Lung (tissue), 12 donors: ENCODE data around the gene ARID1B. TPM values are rescaled to one million over a fixed set of nuclear protein-coding genes. Genes with fewer than 3 reads are reported as not detected.

ENCODE experiments used
- ATAC-seq: fragments of 200-7000 bp; cut with Tn5 transposase; one replicate; pipeline ENCODE4 v1.9.1; 2020; ENCODE audit warnings: moderate number of reproducible peaks; ENCODE audit not compliant: insufficient read depth, low FRiP score
- DNase-seq, 3 donors: peaks; one replicate each; pipeline ENCODE4 v3.0.0-alpha.2; 2013 to 2017
- H3K27ac ChIP-seq, 2 donors: one replicate each; pipeline ENCODE4 v1.5.1; 2013; ENCODE audit warnings: mild to moderate bottlenecking in 2 of 2, moderate library complexity in 2 of 2, control low read depth in 1 of 2, inconsistent platforms in 1 of 2, low read depth in 1 of 2, low read length in 1 of 2
- H3K27me3 ChIP-seq, 3 donors: one replicate each; pipeline ENCODE4 v1.5.1; 2013; ENCODE audit warnings: low read length in 2 of 3; ENCODE audit not compliant: control insufficient read depth in 3 of 3, insufficient read depth in 3 of 3
- H3K36me3 ChIP-seq, 4 donors: one replicate each; pipeline ENCODE4 v1.5.1; 2013; ENCODE audit warnings: low read length in 4 of 4, mild to moderate bottlenecking in 1 of 4, moderate library complexity in 1 of 4; ENCODE audit not compliant: control insufficient read depth in 4 of 4, insufficient read depth in 4 of 4
- H3K4me1 ChIP-seq, 5 donors: one replicate each; pipeline ENCODE4 v1.5.1; 2013; ENCODE audit warnings: low read length in 5 of 5, mild to moderate bottlenecking in 2 of 5, moderate library complexity in 1 of 5; ENCODE audit not compliant: control insufficient read depth in 5 of 5, insufficient read depth in 5 of 5
- H3K4me3 ChIP-seq: one replicate; pipeline ENCODE4 v1.5.1; 2013; ENCODE audit warnings: mild to moderate bottlenecking, control low read depth, moderate library complexity
- H3K9ac ChIP-seq, 2 donors: one replicate each; pipeline ENCODE4 v1.5.1; 2013; ENCODE audit warnings: low read length in 2 of 2, control low read depth in 1 of 2; ENCODE audit not compliant: insufficient read depth in 1 of 2
- H3K9me3 ChIP-seq, 4 donors: one replicate each; pipeline ENCODE4 v1.5.1; 2013; ENCODE audit warnings: low read length in 3 of 4, mild to moderate bottlenecking in 1 of 4, moderate library complexity in 1 of 4; ENCODE audit not compliant: control insufficient read depth in 4 of 4, insufficient read depth in 3 of 4
- CTCF ChIP-seq: IDR thresholded peaks from 2 replicates; pipeline ENCODE4 v1.5.1; 2012; ENCODE audit warnings: mild to moderate bottlenecking; ENCODE audit errors: control extremely low read depth, extremely low read depth
- WGBS, 2 donors: extraction: QIAGEN DNeasy Blood & Tissue Kit; methylation state at CpG; one replicate each; pipeline ENCODE4 v1.1.7; 2013; 5-methylcytosine and 5-hydroxymethylcytosine counted together
- polyA plus RNA-seq, 2 donors: library from polyadenylated mRNA; stranded (reverse); fragments of 200-250 nt; gene quantifications; one replicate each; pipeline ENCODE4 v1.2.1, GENCODE V29; 2013
- total RNA-seq, 2 donors: library from RNA; depleted of rRNA in 1 of 2; stranded (reverse); fragments of >200 nt in 1 of 2; gene quantifications; one replicate each; pipeline ENCODE4 v1.2.1, GENCODE V29; 2014 to 2021
- donor health status: control.
- donor health status: control.
- donor health status: Bipolar disorder and iron deficiency.
- donor health status: healthy.
- donor health status: DM: yes; HTN: yes; CAD: no.

Gene ARID1B
- total and polyA plus RNA-seq, 4 donors, result 10.5 to 239 (median 50.9) TPM

DNA sequence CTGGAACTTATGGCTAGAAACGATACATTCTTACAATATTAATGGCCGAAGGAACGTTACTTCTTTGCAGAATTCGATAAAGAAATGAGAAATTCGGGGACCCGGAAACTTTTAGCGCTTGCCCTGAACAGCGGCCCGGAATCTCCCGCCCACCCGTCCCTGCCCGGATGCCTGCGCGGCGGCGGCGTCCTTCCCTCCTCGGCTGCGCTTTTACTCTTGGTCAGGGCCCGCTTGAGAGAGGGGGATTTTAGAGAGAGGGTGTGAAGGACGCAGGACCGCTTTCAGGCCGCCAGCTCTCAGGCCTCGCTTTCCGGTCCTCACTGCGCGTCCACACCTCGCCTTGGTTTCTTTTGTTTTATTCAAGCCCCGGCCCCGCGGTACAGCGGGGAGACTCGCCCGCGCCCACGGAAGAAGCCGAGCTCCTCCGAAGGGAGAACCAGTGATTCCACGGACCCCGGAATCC, 243.7 kb downstream of the ARID1B start:
- Histone ChIP-seq H3K9ac (peak overlapping the region; percentile 88 to 89), H3K36me3 (no peaks in the 10 kb centered on the region), H3K27me3 (no peaks in the 10 kb centered on the region), H3K4me3 (peak overlapping the region; percentile 89), H3K27ac (peak overlapping the region; percentile 97 to 100), H3K4me1 (peaks cover 1 to 42% (median 17%) of the 10 kb centered on the region in 5 donors), H3K9me3 (no peaks in the 10 kb centered on the region)
- 0% methylated on average over 38 to 40 of the region's 40 CpGs for WGBS, 2 donors
- ATAC-seq, result peak; percentile 9
- TF ChIP-seq CTCF, result no peak
- peak in 2 of 3 donors; percentile 76 to 80 for DNase-seq

DNA sequence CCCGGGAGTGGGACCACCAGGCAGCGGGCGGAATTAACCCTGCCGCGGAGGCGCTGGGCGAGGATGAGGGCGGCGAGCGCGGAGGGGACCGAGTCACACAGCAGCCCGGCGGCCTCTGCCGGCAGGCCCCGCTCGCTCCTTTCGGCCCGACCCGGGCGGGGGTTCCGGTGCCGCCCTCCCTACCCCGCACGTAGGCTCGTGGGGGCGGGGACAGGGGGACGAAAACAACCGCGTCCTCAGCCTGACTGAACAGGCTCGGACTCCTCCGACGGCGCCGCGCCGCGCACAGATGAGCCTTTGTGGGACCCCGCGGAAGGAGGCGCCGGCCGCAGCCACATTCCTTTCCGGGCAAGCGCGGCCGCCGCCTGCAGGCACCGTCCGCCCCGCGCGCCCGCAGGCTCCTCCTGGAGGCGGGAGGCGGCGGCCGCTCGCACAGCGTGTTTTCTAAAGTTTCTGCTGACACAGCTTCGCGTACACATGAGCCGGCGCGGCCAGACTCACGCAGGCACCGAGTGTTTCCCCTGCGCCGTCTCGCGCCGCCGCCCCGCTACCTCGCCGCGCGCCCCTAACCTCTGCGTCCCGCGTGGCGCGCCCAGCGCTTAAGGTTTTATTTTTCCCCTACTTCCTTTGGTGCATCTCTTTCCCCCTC, 244.3 kb downstream of the ARID1B start:
- Histone ChIP-seq H3K27ac (peak overlapping the region; percentile 97 to 100), H3K27me3 (no peaks in the 10 kb centered on the region), H3K9ac (peak overlapping the region; percentile 88 to 89), H3K9me3 (no peaks in the 10 kb centered on the region), H3K4me1 (peaks cover 1 to 42% (median 16%) of the 10 kb centered on the region in 5 donors), H3K4me3 (peak overlapping the region; percentile 89), H3K36me3 (no peaks in the 10 kb centered on the region)
- no peak for TF ChIP-seq CTCF
- 0% methylated on average over 60 to 84 of the region's 84 CpGs for WGBS, 2 donors
- DNase-seq (peak; percentile 94 to 97 (median 95)), ATAC-seq (peak; percentile 95)

DNA sequence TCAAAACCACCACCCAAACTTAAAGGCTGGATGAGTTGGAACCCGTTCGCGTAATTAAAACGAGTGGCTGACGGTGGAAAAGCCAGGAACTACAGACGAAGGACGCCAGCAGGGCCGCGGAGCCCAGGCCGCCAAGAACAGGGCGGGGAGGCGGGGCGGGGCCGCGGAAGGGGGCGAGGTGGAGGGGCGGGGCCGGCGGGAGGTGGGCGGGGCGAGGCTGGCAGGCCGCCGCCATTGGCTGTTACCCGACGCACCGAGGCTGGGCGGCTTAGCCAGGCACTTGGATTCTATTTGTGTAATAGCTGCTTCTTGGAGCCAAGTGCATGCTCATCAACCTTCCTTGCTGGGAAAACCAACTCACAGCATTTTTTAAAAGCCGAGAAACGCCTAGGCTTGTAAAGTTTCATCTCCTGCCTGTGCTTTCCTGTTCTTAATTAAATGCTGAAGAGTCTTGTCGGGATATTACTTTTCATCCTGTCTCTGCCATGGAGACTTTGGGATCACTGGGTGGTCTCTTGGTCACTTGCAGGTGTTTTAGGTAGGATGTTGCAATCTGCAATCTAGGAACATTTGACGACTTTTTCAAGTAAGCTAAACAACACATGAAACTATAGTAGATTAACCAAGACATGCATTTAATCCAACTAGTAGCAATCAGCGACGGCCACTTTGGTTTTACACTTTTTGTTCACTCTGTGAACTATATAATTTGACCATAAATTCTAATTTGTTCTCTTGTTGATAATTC, 245.0 kb downstream of the ARID1B start:
- 4 to 6% methylated on average over 32 to 33 of the region's 33 CpGs for WGBS, 2 donors
- peak overlapping the region; percentile 97 to 100 for H3K27ac ChIP-seq
- TF ChIP-seq CTCF, result no peak

More for the DNA sequence above, 245.0 kb downstream of the ARID1B start:
- H3K4me1 ChIP-seq, result peaks cover 1 to 42% (median 16%) of the 10 kb centered on the region in 5 donors
- H3K9ac ChIP-seq, result peak overlapping the region; percentile 88 to 89
- H3K9me3 ChIP-seq, result no peaks in the 10 kb centered on the region
- H3K4me3 ChIP-seq, result peak overlapping the region; percentile 89
- no peaks in the 10 kb centered on the region for H3K36me3 ChIP-seq
- DNase-seq, result peak; percentile 94 to 96 (median 95)
- no peaks in the 10 kb centered on the region for H3K27me3 ChIP-seq
- ATAC-seq, result peak; percentile 90
